Panc1 (cell line): ENCODE data around the gene BPIFA2.

ENCODE experiments used
- CTCF ChIP-seq: fragments of 450-650 bp; IDR thresholded peaks from 2 replicates; pipeline ENCODE4 v1.5.1; 2017; ENCODE audit warnings: mild to moderate bottlenecking
- POLR2AphosphoS5 ChIP-seq: IDR thresholded peaks from 2 replicates; pipeline ENCODE4 v1.6.1; 2012; ENCODE audit warnings: mild to moderate bottlenecking, low read depth, low read length, moderate library complexity

DNA sequence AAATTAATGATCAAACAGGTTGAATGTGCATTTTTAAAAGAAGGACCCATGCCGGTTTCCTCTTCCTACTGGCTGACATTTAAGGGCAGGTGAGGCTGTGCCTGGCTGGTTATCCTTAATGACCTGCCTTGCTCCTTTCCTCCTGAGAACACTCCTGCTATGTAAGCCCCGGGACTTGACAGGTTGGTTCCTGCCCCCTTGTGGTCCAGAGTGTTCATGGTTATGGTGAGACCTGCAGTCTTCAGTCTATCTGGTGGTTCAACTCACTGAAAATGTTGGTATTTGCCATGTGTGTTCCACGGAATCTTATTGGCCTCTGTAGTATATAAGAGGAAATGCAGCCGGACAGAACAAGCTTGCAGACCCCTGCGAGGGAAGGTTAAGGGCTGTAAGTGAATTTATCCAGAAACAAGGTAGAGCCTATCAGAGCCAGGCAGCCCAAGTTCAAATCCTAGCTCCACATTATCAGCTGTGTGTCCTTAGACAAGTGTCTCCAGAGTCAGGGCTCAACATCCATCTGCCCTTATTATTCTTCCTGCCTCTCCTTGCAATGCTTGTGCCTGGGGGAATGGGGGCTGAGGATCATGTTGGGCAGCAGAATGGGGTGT, 44.0 kb downstream of the BPIFA2 start:
- no peak for TF ChIP-seq POLR2AphosphoS5
- peak; percentile 79 for TF ChIP-seq CTCF
